HepG2 (cell line): ENCODE measurements around the gene MAP1LC3B. TPM values are rescaled to one million over a fixed set of nuclear protein-coding genes. Genes with fewer than 3 reads are reported as not detected.

ENCODE experiments used
- CC2D1A ChIP-seq: sonication (generic); formaldehyde crosslinking; IDR thresholded peaks from 2 replicates; pipeline ENCODE4 v1.8.1; 2023; ENCODE audit warnings: mild to moderate bottlenecking, missing genetic modification reagents
- NFE2 ChIP-seq: sonication (generic); formaldehyde crosslinking; IDR thresholded peaks from 2 replicates; pipeline ENCODE4 v1.4.0; 2020; ENCODE audit warnings: missing genetic modification reagents
- ONECUT2 ChIP-seq: sonication (generic); formaldehyde crosslinking; IDR thresholded peaks from 2 replicates; pipeline ENCODE4 v1.4.0; 2020; ENCODE audit warnings: missing genetic modification reagents
- PLRG1 ChIP-seq: fragments of 450-650 bp; conservative IDR thresholded peaks from 2 replicates; pipeline ENCODE4 v1.6.1; 2016
- POLR2AphosphoS5 ChIP-seq: IDR thresholded peaks from 2 replicates; pipeline ENCODE4 v1.6.1; 2012; ENCODE audit warnings: low read depth, low read length
- SNAI1 ChIP-seq: sonication (generic); formaldehyde crosslinking; IDR thresholded peaks from 2 replicates; pipeline ENCODE4 v1.5.0; 2020; ENCODE audit warnings: mild to moderate bottlenecking, missing genetic modification reagents, borderline replicate concordance
- THYN1 ChIP-seq: sonication (generic); formaldehyde crosslinking; IDR thresholded peaks from 2 replicates; pipeline ENCODE4 v1.8.1; 2023; ENCODE audit warnings: low read depth, mild to moderate bottlenecking, moderate library complexity, missing genetic modification reagents, borderline replicate concordance
- TSC22D2 ChIP-seq: sonication (generic); formaldehyde crosslinking; IDR thresholded peaks from 2 replicates; pipeline ENCODE4 v1.5.1; 2020; ENCODE audit warnings: missing genetic modification reagents, mild to moderate bottlenecking, borderline replicate concordance
- ZBTB42 ChIP-seq: sonication (generic); formaldehyde crosslinking; IDR thresholded peaks from 2 replicates; pipeline ENCODE4 v1.5.0; 2020; ENCODE audit warnings: mild to moderate bottlenecking, missing genetic modification reagents
- ZFP41 ChIP-seq: sonication (generic); formaldehyde crosslinking; IDR thresholded peaks from 2 replicates; pipeline ENCODE4 v1.4.0; 2020; ENCODE audit warnings: mild to moderate bottlenecking, missing genetic modification reagents, borderline replicate concordance
- ZKSCAN5 ChIP-seq: sonication (generic); formaldehyde crosslinking; IDR thresholded peaks from 2 replicates; pipeline ENCODE4 v1.5.1; 2020; ENCODE audit warnings: mild to moderate bottlenecking, missing genetic modification reagents
- ZNF382 ChIP-seq: sonication (generic); formaldehyde crosslinking; IDR thresholded peaks from 2 replicates; pipeline ENCODE4 v1.5.0; 2020; ENCODE audit warnings: missing genetic modification reagents, mild to moderate bottlenecking, borderline replicate concordance
- ZNF460 ChIP-seq: sonication (generic); formaldehyde crosslinking; IDR thresholded peaks from 2 replicates; pipeline ENCODE4 v1.5.1; 2020; ENCODE audit warnings: missing genetic modification reagents, mild to moderate bottlenecking, borderline replicate concordance
- ZNF737 ChIP-seq: sonication (generic); formaldehyde crosslinking; IDR thresholded peaks from 2 replicates; pipeline ENCODE4 v1.5.0; 2020; ENCODE audit warnings: missing genetic modification reagents, mild to moderate bottlenecking, borderline replicate concordance
- polyA plus RNA-seq, 8 experiments: library from polyadenylated mRNA; depleted of rRNA in 3 of 8; stranded (reverse) in 7 of 8; unstranded in 1 of 8; fragments of >200 nt; fragmentation: Illumina TruSeq in 4 of 8; extraction: Trizol in 4 of 8; gene quantifications; 2 replicates each; pipeline versions ENCODE4 v1.2.1 to v1.2.3, GENCODE V29; 2011 to 2016; ENCODE audit warnings: low read depth in 4 of 8, missing spikeins in 1 of 8, mixed read lengths in 1 of 8; ENCODE audit not compliant: insufficient read depth in 1 of 8
- total RNA-seq, 5 experiments: library from RNA; depleted of rRNA; stranded (reverse); fragments of >200 nt; fragmentation: Illumina TruSeq; extraction: Trizol; gene quantifications; 2 replicates each; pipeline ENCODE4 v1.2.3, GENCODE V29; 2016; ENCODE audit warnings: low read depth in 1 of 5
- TF ChIP-seq, protein P1 (sequence below): sonication (generic); formaldehyde crosslinking; IDR thresholded peaks from 2 replicates; pipeline ENCODE4 v1.5.0; 2020; ENCODE audit warnings: mild to moderate bottlenecking, missing genetic modification reagents, moderate library complexity
- TF ChIP-seq, protein P2 (sequence below): IDR thresholded peaks from 2 replicates; pipeline ENCODE4 v1.6.1; 2018; ENCODE audit warnings: missing genetic modification reagents, mild to moderate bottlenecking, missing compliant biosample characterization
- TF ChIP-seq, protein P3 (sequence below): sonication (generic); formaldehyde crosslinking; IDR thresholded peaks from 2 replicates; pipeline ENCODE4; 2020; ENCODE audit warnings: missing genetic modification reagents, mild to moderate bottlenecking, borderline replicate concordance
- TF ChIP-seq, protein P4 (sequence below): sonication (generic); formaldehyde crosslinking; IDR thresholded peaks from 2 replicates; pipeline ENCODE4 v1.4.0; 2020; ENCODE audit warnings: missing genetic modification reagents, borderline replicate concordance

MAP1LC3B gene
- total and polyA plus RNA-seq, 2 of the 13 experiments (the other 11 are each of a cell fraction or from before 2014, with no cell fraction given) = 15.7 to 37.4 TPM

DNA sequence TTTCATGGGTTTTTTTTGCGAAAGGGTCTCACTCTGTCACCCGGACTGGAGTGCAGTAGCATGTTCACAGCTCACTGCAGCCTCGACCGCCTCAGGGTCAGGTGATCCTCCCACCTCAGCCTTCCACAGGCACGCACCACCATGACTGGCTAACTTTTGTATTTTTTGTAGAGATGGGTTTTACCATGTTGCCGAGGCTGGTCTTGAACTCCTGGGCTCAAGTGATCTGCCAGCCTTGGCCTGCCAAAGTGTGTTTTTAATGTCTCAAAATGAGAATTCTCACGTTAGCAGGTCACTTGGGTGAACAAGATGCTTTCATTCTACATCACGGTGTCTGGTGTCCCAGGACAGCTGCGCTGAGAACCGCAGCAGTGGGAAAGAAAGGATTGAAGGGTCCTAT, 11.7 kb upstream of the MAP1LC3B start (continued):
- TF ChIP-seq TSC22D2 (CRISPR knock-in tag) (peak; percentile 9; the same call in 1 of the 2 replicates), ZKSCAN5 (CRISPR knock-in tag) (no peak), POLR2AphosphoS5 (no peak), ZFP41 (CRISPR knock-in tag) (no peak), ZNF737 (no peak), THYN1 (CRISPR knock-in tag) (no peak), ZNF382 (CRISPR knock-in tag) (no peak), PLRG1 (no peak), ZNF460 (peak; percentile 42; the same call in 1 of the 2 replicates), NFE2 (CRISPR knock-in tag) (no peak), ONECUT2 (no peak), CC2D1A (no peak), SNAI1 (CRISPR knock-in tag) (no peak), ZBTB42 (CRISPR knock-in tag) (0 out of 2 replicates have a peak, but pooled peaks have one; percentile 44)
- TF ChIP-seq, protein P1, sequence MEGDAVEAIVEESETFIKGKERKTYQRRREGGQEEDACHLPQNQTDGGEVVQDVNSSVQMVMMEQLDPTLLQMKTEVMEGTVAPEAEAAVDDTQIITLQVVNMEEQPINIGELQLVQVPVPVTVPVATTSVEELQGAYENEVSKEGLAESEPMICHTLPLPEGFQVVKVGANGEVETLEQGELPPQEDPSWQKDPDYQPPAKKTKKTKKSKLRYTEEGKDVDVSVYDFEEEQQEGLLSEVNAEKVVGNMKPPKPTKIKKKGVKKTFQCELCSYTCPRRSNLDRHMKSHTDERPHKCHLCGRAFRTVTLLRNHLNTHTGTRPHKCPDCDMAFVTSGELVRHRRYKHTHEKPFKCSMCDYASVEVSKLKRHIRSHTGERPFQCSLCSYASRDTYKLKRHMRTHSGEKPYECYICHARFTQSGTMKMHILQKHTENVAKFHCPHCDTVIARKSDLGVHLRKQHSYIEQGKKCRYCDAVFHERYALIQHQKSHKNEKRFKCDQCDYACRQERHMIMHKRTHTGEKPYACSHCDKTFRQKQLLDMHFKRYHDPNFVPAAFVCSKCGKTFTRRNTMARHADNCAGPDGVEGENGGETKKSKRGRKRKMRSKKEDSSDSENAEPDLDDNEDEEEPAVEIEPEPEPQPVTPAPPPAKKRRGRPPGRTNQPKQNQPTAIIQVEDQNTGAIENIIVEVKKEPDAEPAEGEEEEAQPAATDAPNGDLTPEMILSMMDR = no peak
- TF ChIP-seq, protein P2, sequence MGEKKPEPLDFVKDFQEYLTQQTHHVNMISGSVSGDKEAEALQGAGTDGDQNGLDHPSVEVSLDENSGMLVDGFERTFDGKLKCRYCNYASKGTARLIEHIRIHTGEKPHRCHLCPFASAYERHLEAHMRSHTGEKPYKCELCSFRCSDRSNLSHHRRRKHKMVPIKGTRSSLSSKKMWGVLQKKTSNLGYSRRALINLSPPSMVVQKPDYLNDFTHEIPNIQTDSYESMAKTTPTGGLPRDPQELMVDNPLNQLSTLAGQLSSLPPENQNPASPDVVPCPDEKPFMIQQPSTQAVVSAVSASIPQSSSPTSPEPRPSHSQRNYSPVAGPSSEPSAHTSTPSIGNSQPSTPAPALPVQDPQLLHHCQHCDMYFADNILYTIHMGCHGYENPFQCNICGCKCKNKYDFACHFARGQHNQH (CRISPR knock-in tag) = no peak
- TF ChIP-seq, protein P3, sequence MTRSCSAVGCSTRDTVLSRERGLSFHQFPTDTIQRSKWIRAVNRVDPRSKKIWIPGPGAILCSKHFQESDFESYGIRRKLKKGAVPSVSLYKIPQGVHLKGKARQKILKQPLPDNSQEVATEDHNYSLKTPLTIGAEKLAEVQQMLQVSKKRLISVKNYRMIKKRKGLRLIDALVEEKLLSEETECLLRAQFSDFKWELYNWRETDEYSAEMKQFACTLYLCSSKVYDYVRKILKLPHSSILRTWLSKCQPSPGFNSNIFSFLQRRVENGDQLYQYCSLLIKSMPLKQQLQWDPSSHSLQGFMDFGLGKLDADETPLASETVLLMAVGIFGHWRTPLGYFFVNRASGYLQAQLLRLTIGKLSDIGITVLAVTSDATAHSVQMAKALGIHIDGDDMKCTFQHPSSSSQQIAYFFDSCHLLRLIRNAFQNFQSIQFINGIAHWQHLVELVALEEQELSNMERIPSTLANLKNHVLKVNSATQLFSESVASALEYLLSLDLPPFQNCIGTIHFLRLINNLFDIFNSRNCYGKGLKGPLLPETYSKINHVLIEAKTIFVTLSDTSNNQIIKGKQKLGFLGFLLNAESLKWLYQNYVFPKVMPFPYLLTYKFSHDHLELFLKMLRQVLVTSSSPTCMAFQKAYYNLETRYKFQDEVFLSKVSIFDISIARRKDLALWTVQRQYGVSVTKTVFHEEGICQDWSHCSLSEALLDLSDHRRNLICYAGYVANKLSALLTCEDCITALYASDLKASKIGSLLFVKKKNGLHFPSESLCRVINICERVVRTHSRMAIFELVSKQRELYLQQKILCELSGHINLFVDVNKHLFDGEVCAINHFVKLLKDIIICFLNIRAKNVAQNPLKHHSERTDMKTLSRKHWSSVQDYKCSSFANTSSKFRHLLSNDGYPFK (CRISPR knock-in tag) = no peak
- TF ChIP-seq, protein P4, sequence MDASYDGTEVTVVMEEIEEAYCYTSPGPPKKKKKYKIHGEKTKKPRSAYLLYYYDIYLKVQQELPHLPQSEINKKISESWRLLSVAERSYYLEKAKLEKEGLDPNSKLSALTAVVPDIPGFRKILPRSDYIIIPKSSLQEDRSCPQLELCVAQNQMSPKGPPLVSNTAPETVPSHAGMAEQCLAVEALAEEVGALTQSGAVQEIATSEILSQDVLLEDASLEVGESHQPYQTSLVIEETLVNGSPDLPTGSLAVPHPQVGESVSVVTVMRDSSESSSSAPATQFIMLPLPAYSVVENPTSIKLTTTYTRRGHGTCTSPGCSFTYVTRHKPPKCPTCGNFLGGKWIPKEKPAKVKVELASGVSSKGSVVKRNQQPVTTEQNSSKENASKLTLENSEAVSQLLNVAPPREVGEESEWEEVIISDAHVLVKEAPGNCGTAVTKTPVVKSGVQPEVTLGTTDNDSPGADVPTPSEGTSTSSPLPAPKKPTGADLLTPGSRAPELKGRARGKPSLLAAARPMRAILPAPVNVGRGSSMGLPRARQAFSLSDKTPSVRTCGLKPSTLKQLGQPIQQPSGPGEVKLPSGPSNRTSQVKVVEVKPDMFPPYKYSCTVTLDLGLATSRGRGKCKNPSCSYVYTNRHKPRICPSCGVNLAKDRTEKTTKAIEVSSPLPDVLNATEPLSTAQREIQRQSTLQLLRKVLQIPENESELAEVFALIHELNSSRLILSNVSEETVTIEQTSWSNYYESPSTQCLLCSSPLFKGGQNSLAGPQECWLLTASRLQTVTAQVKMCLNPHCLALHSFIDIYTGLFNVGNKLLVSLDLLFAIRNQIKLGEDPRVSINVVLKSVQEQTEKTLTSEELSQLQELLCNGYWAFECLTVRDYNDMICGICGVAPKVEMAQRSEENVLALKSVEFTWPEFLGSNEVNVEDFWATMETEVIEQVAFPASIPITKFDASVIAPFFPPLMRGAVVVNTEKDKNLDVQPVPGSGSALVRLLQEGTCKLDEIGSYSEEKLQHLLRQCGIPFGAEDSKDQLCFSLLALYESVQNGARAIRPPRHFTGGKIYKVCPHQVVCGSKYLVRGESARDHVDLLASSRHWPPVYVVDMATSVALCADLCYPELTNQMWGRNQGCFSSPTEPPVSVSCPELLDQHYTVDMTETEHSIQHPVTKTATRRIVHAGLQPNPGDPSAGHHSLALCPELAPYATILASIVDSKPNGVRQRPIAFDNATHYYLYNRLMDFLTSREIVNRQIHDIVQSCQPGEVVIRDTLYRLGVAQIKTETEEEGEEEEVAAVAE (CRISPR knock-in tag) = no peak
